Thymus (tissue), 11 donors: ENCODE measurements around the gene TRAF5. TPM values are rescaled to one million over a fixed set of nuclear protein-coding genes. Genes with fewer than 3 reads are reported as not detected.
"Not testable (repeated sequence)": the region's sequence is repeated elsewhere in the genome, so short reads cannot be mapped to it uniquely, and the experiment has no call there.

Source experiments
- DNase-seq, 9 donors: peaks; one replicate each; pipeline ENCODE4 v3.0.0-alpha.2; 2013; ENCODE audit warnings: low spot score in 9 of 9, low read depth in 6 of 9, missing footprints in 1 of 9
- H3K27ac ChIP-seq, 2 donors: one replicate each; pipeline ENCODE4 v1.5.1; 2013; ENCODE audit warnings: control low read depth in 1 of 2, low read depth in 1 of 2, low read length in 1 of 2, mild to moderate bottlenecking in 1 of 2, moderate library complexity in 1 of 2
- H3K27me3 ChIP-seq, 2 donors: one replicate each; pipeline ENCODE4 v1.5.1; 2013; ENCODE audit warnings: low read length in 1 of 2; ENCODE audit not compliant: control insufficient read depth in 2 of 2, insufficient read depth in 1 of 2
- H3K36me3 ChIP-seq, 2 donors: one replicate each; pipeline ENCODE4 v1.5.1; 2013; ENCODE audit warnings: low read length in 1 of 2, mild to moderate bottlenecking in 1 of 2, moderate library complexity in 1 of 2; ENCODE audit not compliant: control insufficient read depth in 2 of 2, insufficient read depth in 2 of 2
- H3K4me1 ChIP-seq, 2 donors: one replicate each; pipeline ENCODE4 v1.5.1; 2013; ENCODE audit warnings: low read length in 2 of 2; ENCODE audit not compliant: control insufficient read depth in 2 of 2, insufficient read depth in 2 of 2
- H3K4me3 ChIP-seq, 2 donors: one replicate each; pipeline ENCODE4 v1.5.1; 2013; ENCODE audit warnings: low read length in 2 of 2, control low read depth in 1 of 2, mild to moderate bottlenecking in 1 of 2
- H3K9me3 ChIP-seq, 2 donors: one replicate each; pipeline ENCODE4 v1.5.1; 2013; ENCODE audit warnings: low read length in 1 of 2, mild to moderate bottlenecking in 1 of 2; ENCODE audit not compliant: control insufficient read depth in 2 of 2, insufficient read depth in 1 of 2
- WGBS: extraction: QIAGEN DNeasy Blood & Tissue Kit; methylation state at CpG from one replicate; pipeline ENCODE4 v1.1.7; 2013; 5-methylcytosine and 5-hydroxymethylcytosine counted together
- polyA plus RNA-seq: library from polyadenylated mRNA; stranded (reverse); fragments of 200-250 nt; gene quantifications from one replicate; pipeline ENCODE4 v1.2.3, GENCODE V29; 2013
- total RNA-seq: library from RNA; stranded (reverse); fragments of 120-200 nt; gene quantifications from one replicate; pipeline ENCODE4 v1.2.4, GENCODE V29; 2013
- donor health status: healthy.

Gene TRAF5
- total and polyA plus RNA-seq, 2 donors = 17.0 to 47.6 TPM

DNA sequence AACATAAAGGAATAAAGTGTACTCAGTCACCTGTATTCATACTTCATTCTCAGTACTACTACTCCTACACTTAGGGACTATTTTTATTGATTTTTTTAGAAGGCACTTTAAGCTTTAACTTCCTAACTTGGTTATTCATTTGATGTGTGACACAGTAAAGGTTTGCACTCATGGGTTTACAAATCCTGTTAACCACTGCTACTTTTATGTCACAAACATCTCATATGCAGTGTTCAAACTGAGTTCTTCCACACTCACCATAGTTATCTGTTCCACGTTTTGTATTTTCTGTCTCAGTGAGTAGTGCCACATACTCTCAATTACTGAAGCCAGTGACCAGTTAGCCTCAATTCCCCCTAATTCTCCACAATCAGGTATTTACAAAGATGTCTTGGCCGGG is 34.2 kb upstream of the TRAF5 start:
- Histone ChIP-seq H3K9me3 (no peaks in the 10 kb centered on the region), H3K36me3 (peaks cover 23 to 64% of the 10 kb centered on the region in 2 donors), H3K4me1 (no peaks in the 10 kb centered on the region), H3K27me3 (no peaks in the 10 kb centered on the region), H3K27ac (no peak overlapping the region), H3K4me3 (no peak overlapping the region)
- no peak for DNase-seq
- 93% methylated on average over 2 of the region's 2 CpGs for WGBS

DNA sequence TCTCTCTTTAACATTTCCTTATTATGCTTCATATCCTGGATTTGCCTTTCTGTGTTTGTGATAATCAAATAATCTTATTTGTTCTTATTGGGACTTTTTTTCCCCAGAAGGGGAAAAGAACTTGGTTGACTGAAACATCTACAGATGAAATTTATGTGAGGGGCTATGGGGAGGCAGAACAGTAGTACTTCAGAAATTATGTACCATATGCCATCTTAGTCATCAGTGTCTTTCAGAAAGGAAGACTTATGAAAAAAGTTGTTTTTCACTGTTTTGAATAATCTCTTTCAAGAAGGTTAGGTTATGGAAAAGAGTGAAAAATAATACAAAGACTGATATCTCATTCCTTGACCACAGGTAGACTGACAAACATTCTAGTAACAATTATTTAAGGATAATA is 30.2 kb upstream of the TRAF5 start:
- Histone ChIP-seq H3K4me3 (no peak overlapping the region), H3K4me1 (no peaks in the 10 kb centered on the region), H3K27me3 (no peaks in the 10 kb centered on the region), H3K9me3 (no peaks in the 10 kb centered on the region), H3K27ac (no peak overlapping the region), H3K36me3 (peaks cover 13 to 59% of the 10 kb centered on the region in 2 donors)
- DNase-seq = no peak

DNA sequence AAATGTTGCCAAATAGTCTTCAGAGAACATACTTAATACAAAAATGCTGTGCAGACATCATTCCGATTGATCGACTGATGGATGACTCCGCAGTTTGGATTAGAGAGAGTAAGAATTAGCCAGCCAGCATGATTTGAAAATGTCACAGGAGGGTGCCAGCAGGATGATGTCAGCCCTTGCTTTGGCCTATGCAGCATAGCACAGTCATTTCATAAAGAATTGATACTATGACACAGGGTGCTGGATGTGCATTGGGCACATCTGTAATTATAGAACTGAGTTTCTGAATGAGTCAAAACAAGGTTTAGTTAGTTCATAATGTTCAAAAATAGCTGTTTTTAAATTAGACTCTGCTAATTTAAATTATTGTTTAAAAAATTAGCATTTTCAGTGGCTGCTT is 21.6 kb upstream of the TRAF5 start:
- no peaks in the 10 kb centered on the region for H3K4me1 ChIP-seq
- H3K9me3 ChIP-seq = no peaks in the 10 kb centered on the region
- no peak overlapping the region for H3K27ac ChIP-seq
- no peak overlapping the region for H3K4me3 ChIP-seq
- H3K27me3 ChIP-seq = no peaks in the 10 kb centered on the region
- no peak for DNase-seq
- peaks cover 6 to 40% of the 10 kb centered on the region in 2 donors for H3K36me3 ChIP-seq
- WGBS = 98% methylated on average over 3 of the region's 3 CpGs

DNA sequence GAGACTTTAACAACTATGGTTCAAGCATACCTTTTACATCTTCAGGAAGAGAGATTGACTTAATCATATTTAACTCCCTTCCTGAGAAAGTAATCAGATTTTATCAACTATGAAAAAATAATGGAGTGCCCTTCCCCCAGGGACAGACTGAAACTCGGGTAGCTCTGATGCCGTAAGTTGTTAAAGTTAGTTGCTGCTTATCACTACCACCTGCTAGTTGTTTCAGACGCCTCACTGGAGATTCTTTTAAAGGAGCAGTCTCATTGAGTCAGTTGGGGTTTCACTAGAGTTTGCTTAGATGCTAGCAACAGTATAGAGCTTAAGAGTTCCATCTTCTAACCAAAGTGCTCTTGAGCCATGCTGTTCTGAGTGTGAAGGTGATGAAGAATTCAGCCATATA is 17.0 kb upstream of the TRAF5 start:
- Histone ChIP-seq H3K4me1 (no peaks in the 10 kb centered on the region), H3K4me3 (no peak overlapping the region), H3K27me3 (no peaks in the 10 kb centered on the region), H3K9me3 (no peaks in the 10 kb centered on the region), H3K36me3 (peaks cover 13 to 35% of the 10 kb centered on the region in 2 donors), H3K27ac (no peak overlapping the region)
- 94% methylated on average over 3 of the region's 3 CpGs for WGBS
- no peak for DNase-seq

DNA sequence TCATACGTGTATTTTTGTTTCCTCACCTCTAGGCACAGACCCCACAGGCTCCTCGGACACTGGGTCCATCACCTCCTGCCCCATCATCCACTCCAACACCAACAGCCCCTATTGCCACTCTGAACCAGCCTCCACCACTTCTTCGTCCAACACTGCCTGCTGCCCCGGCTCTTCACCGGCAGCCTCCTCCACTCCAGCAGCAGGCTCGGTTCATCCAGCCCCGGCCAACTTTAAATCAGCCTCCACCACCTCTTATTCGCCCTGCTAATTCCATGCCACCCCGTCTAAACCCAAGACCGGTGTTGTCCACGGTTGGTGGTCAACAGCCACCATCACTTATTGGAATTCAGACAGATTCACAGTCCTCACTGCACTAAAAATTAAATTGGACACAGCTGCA is 13.2 kb upstream of the TRAF5 start:
- H3K4me3 ChIP-seq = no peak overlapping the region
- H3K27ac ChIP-seq = no peak overlapping the region
- no peaks in the 10 kb centered on the region for H3K4me1 ChIP-seq
- H3K9me3 ChIP-seq = no peaks in the 10 kb centered on the region
- H3K36me3 ChIP-seq = peaks cover 10 to 36% of the 10 kb centered on the region in 2 donors
- no peaks in the 10 kb centered on the region for H3K27me3 ChIP-seq
- no peak for DNase-seq
- WGBS = 99% methylated on average over 11 of the region's 11 CpGs

DNA sequence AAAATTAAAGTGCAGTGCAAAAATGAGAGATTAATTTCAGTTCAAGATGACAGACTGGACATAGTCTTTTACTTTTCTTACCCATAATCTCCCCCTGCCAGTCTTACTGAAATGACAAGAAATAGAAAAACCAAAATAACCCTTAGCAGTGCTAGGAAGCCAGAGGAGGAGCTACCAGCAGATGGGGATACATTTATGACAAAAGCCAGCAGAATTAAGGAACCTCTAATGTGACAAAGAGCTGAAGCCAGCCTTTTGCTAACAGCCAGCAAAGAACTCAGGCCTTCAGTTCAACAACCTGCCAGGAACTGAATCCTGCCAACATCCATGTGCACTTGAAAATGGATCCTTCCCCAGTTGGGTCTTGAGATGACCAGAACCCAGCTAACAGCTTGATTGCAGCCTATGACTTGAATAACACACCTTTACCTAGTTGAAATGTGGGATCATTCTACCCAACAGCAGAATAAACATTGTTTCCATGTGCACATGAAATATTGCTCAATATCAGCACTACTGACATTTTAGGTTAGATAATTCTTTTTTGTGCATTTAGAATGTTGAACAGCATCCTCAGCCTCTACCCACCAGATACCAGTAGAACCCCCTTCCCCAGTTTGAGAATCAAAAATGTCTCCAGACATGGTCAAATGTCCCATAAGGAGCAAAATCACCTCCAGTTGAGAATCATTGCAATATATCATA is 7.9 kb upstream of the TRAF5 start:
- Histone ChIP-seq H3K27ac (no peak overlapping the region), H3K4me3 (no peak overlapping the region), H3K4me1 (no peaks in the 10 kb centered on the region), H3K27me3 (no peaks in the 10 kb centered on the region), H3K9me3 (no peaks in the 10 kb centered on the region), H3K36me3 (peaks cover under 1 to 12% of the 10 kb centered on the region in 2 donors)
- no peak for DNase-seq

DNA sequence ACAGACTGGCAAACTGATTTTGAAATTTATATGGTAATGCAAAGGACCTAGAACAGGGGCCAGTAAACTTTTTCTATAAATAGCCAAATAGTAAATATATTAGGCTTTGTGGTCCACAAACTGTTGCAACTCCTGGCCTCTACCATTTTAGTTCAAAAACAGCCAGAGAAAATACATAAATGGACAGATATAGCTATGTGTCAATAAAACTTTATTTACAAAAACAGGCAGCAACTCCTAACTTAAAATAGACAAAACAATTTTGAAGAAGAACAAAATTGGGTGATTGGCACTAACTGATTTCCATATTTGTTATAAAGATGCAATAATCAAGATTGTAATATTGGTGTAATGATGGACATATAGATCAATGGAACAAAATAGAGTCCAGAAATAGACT is 6.7 kb upstream of the TRAF5 start:
- Histone ChIP-seq H3K27ac (no peak overlapping the region), H3K4me3 (no peak overlapping the region), H3K27me3 (no peaks in the 10 kb centered on the region), H3K36me3 (peaks cover 0 to 5% of the 10 kb centered on the region in 2 donors), H3K9me3 (no peaks in the 10 kb centered on the region), H3K4me1 (peaks cover 0 to 2% of the 10 kb centered on the region in 2 donors)
- DNase-seq = no peak

DNA sequence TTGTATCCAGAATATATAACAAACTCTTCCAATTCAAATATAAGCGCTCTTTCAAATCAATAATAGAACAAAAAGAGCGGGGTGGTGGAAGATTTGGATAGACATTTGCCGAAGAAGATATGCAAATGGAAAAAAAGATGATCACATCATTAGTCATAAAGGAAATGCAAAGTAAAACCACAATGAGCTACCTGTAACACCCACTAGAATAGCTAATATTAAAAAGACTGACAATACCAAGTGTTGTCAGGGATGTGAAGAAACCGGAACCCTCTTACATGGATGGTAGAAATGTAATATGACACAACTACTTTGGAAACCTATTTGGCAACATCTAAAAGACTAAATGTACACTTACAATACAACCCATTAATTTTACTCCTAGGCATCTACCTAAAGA is 5.7 kb upstream of the TRAF5 start:
- 93% methylated on average over 4 of the region's 4 CpGs for WGBS

DNA sequence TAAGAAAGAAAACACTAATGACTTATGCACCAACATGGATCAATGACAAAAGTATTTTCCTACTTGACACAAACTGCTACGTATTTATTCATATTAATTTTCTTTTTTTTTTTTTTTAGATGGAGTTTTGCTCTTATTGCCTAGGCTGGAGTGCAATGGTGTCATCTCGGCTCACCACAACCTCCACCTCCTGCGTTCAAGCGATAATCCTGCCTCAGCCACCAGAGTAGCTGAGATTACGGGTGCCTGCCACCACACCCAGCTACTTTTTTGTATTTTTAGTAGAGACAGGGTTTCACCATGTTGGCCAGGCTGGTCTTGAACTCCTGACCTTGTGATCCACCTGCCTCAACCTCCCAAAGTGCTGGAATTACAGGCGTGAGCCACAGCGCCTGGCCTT is 5.0 kb upstream of the TRAF5 start:
- not testable (repeated sequence) for H3K36me3 ChIP-seq, H3K9me3 ChIP-seq, DNase-seq, H3K4me3 ChIP-seq, H3K27me3 ChIP-seq, H3K27ac ChIP-seq
- WGBS = 99% methylated on average over 7 of the region's 7 CpGs
- peaks cover 0 to 18% of the 10 kb centered on the region in 2 donors for H3K4me1 ChIP-seq

More for the DNA sequence above, 5.7 kb upstream of the TRAF5 start:
- Histone ChIP-seq H3K27ac (no peak overlapping the region), H3K9me3 (no peaks in the 10 kb centered on the region), H3K36me3 (no peaks in the 10 kb centered on the region), H3K4me1 (peaks cover 0 to 12% of the 10 kb centered on the region in 2 donors), H3K4me3 (no peak overlapping the region), H3K27me3 (no peaks in the 10 kb centered on the region)
- no peak for DNase-seq
